Ramos (cell line): ENCODE results near the gene C1orf50.

Experiments
- in situ Hi-C: fragments of 300-500 bp; cut with MboI; formaldehyde crosslinking; loops from one replicate; pipeline ENCODE4 v1.14.3; 2022; ENCODE audit warnings: low sequenced_read_pairs; ENCODE audit not compliant: unreplicated experiment

Gene C1orf50

DNA sequence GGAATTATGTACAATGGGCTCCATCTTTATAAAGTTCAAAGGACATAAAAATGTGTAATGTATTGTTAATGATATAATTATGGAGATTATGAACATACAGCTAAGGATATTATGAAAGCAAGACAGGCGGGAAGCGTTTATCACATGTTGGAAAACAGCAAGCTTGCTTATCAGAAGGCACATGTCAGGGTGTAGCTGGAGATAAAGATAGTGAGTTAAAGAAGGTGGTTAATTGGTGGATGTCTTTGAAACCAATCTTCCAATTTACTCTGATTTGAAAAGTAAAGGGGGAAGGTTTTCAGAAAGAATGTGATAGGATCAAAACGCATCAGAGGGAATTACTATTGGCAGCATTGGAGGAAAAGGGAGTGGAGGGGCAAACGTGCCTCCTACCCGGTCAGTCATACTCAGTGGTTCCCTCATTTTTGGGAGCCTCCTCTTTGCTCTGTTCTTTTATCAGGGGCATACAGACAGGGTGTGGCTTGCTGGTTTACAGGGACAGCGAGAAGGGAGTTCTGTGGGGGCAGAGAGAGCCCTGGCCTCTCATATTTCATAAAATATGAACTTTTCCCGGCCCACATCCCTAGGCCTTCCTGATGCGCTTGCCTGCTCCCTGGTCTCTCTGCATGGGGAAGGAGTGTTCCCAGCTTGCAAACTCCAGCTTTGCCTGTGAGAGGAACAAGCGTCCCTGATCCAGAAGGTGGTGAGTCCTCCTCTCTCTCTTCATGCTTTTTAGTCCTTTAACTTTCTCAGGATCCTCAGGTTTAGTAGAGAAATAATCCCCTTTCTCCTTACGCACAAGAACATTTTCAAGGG is 58.2 kb downstream of the C1orf50 start:
- in situ Hi-C loops, result no loop called here
